ENCODE measurements around the gene SETD3.

Gene SETD3

GRCh38 chr14:99441918-99442317 lies 38.7 kb downstream of the SETD3 start:
- TF ChIP-seq YY1 (IDR thresholded peaks at IDR 0.05; ENCODE audit: low read depth) (no peak), TCF12 (IDR thresholded peaks at IDR 0.05; ENCODE audit: low read depth) (no peak), ZBTB7A (IDR thresholded peaks at IDR 0.05; ENCODE audit: low read depth) (no peak), EGR1 (IDR thresholded peaks at IDR 0.05) (no peak), MAX (IDR thresholded peaks at IDR 0.05) (no peak), TAF1 (IDR thresholded peaks at IDR 0.05; ENCODE audit: low read depth) (no peak), RAD21 (IDR thresholded peaks at IDR 0.05; ENCODE audit: low read depth) (no peak), CEBPB (IDR thresholded peaks at IDR 0.05) (no peak)

- TF ChIP-seq MAX (IDR thresholded peaks at IDR 0.05) (no peak), TEAD4 (IDR thresholded peaks at IDR 0.05) (no peak), CREB1 (IDR thresholded peaks at IDR 0.05; ENCODE audit: low read depth) (no peak), TAF1 (IDR thresholded peaks at IDR 0.05; ENCODE audit: low read depth) (no peak), EP300 (IDR thresholded peaks at IDR 0.05; ENCODE audit: borderline replicate concordance) (no peak), ZBTB7A (IDR thresholded peaks at IDR 0.05; ENCODE audit: low read depth) (no peak), USF1 (IDR thresholded peaks at IDR 0.05) (no peak), FOXM1 (IDR thresholded peaks at IDR 0.05; ENCODE audit: borderline replicate concordance, low read depth) (no peak), NFIC (IDR thresholded peaks at IDR 0.05) (no peak), RAD21 (IDR thresholded peaks at IDR 0.05; ENCODE audit: low read depth) (no peak)
Measured at GRCh38 chr14:99441157-99441870, 39.3 kb downstream of the SETD3 start.

DNA sequence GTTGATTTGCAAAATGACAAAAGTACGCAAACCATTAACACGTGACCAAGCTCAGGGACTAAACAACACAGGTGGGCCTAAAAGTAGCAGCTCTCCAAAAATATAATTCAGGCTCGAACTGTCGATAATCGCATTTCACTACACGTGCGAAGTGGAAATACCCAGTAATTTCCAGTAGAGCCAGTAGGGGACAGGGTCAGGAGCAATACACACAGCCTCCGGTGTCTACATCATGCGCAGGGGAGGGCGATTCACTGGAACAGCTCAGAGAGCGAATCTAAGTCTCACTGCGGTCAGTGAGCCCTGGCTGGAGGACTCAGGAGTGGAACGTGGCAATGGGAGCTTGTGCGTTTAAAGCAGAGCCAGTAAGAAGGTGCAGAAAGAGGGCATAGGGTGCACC lies 40.4 kb downstream of the SETD3 start:
- no peak for TF ChIP-seq EP300 (IDR thresholded peaks at IDR 0.05; ENCODE audit: borderline replicate concordance)
- no peak for TF ChIP-seq NFIC (IDR thresholded peaks at IDR 0.05)
- no peak for TF ChIP-seq USF1 (IDR thresholded peaks at IDR 0.05)
- TF ChIP-seq CEBPB (IDR thresholded peaks at IDR 0.05) = no peak
- no peak for TF ChIP-seq TEAD4 (IDR thresholded peaks at IDR 0.05)

DNA sequence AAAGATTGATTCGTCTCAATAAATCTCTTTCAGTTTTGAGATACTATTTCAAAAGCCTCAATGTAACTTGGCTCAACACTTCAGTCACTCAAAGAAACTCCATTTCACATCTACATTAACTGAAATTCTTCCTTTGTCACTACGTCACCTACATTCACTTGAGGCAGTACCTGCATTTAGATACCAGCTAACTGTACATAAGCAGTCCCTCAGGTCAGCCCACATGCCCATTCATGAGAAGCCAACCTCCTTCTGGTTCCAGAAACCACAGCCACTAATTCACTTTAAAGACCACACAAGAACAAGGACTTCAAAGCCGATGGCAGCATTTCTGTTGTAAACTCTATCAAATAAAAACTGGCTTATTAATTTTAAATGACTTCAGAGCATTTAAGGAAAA lies 43.0 kb downstream of the SETD3 start:
- no peak for TF ChIP-seq USF1 (IDR thresholded peaks at IDR 0.05)
- TF ChIP-seq, protein P1, sequence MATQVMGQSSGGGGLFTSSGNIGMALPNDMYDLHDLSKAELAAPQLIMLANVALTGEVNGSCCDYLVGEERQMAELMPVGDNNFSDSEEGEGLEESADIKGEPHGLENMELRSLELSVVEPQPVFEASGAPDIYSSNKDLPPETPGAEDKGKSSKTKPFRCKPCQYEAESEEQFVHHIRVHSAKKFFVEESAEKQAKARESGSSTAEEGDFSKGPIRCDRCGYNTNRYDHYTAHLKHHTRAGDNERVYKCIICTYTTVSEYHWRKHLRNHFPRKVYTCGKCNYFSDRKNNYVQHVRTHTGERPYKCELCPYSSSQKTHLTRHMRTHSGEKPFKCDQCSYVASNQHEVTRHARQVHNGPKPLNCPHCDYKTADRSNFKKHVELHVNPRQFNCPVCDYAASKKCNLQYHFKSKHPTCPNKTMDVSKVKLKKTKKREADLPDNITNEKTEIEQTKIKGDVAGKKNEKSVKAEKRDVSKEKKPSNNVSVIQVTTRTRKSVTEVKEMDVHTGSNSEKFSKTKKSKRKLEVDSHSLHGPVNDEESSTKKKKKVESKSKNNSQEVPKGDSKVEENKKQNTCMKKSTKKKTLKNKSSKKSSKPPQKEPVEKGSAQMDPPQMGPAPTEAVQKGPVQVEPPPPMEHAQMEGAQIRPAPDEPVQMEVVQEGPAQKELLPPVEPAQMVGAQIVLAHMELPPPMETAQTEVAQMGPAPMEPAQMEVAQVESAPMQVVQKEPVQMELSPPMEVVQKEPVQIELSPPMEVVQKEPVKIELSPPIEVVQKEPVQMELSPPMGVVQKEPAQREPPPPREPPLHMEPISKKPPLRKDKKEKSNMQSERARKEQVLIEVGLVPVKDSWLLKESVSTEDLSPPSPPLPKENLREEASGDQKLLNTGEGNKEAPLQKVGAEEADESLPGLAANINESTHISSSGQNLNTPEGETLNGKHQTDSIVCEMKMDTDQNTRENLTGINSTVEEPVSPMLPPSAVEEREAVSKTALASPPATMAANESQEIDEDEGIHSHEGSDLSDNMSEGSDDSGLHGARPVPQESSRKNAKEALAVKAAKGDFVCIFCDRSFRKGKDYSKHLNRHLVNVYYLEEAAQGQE (IDR thresholded peaks at IDR 0.05; ENCODE audit: low read depth) = no peak
- TF ChIP-seq CREB1 (IDR thresholded peaks at IDR 0.05; ENCODE audit: low read depth) = no peak
- no peak for TF ChIP-seq NFIC (IDR thresholded peaks at IDR 0.05)
- no peak for TF ChIP-seq MAX (IDR thresholded peaks at IDR 0.05)
- TF ChIP-seq YY1 (IDR thresholded peaks at IDR 0.05; ENCODE audit: low read depth) = no peak

DNA sequence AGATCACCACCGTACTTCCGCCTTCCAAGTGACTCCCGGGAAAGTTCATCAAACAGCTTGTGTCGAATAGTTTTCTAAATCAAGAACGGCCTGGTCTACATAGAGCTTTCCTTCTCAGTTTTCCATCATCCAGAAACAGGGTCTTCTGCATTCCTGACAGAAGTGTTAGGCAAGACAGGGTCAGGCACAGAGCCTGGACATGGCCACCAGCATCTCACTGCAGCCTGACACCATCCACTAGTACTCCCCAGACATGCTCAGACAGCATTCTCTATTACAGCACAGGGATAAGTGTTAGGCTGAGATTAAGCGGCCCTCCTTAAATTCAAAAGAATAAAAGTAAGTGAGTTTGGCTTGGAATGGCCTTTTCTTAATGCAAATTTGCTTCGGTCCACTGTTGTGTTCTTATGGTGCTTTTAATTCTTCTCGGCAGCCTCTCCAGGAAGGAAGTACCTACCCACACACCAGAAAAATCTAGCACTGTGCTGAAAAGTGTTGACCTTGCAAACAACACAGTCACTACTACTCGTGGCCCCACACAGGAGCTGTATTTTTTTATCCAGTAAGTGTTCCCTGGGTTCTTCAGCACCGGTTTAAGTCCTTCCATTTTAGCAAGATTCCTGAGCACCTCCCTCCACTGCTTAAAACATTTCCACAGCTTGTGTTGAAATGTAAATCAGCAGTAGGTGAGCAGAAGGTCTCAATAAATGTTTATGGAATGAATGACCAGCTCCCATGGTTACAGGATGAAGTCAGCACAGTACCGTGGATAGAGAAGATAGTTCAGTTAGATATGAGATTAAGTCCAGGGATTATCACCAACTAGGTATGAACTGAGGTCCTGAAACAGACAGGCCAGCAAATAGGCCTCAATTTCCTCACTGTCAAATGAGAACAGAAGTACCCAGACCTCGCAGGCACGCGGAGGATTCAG lies 44.1 kb downstream of the SETD3 start:
- TF ChIP-seq CREB1 (IDR thresholded peaks at IDR 0.05; ENCODE audit: low read depth) = no peak
- no peak for TF ChIP-seq USF1 (IDR thresholded peaks at IDR 0.05)
- no peak for TF ChIP-seq EGR1 (IDR thresholded peaks at IDR 0.05)
- no peak for TF ChIP-seq YY1 (IDR thresholded peaks at IDR 0.05; ENCODE audit: low read depth)
- no peak for TF ChIP-seq MAX (IDR thresholded peaks at IDR 0.05)
- no peak for TF ChIP-seq TCF12 (IDR thresholded peaks at IDR 0.05; ENCODE audit: low read depth)
- no peak for TF ChIP-seq CEBPB (IDR thresholded peaks at IDR 0.05)
- no peak for TF ChIP-seq FOXM1 (IDR thresholded peaks at IDR 0.05; ENCODE audit: borderline replicate concordance, low read depth)
- no peak for TF ChIP-seq NFIC (IDR thresholded peaks at IDR 0.05)

DNA sequence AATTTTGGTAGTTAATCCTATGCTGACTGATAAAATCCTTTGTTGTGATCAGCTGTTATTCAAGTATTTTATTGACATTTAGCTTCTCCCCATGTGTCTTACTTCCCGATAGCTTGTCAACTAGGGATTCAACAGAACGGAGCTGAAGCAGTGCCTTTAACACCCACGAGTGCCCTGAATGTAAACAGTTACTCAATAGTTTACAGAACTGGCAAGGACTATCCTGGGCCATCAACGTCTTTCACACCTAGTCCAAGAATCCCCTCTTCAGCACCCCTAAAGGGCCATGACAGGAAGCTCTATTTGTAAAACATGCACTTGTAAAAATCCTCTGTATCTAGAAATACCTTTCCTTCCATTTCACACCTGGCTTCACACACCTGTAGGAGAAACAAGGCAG lies 45.3 kb downstream of the SETD3 start:
- TF ChIP-seq USF1 (IDR thresholded peaks at IDR 0.05) = no peak
- no peak for TF ChIP-seq TCF12 (IDR thresholded peaks at IDR 0.05; ENCODE audit: low read depth)
- TF ChIP-seq EGR1 (IDR thresholded peaks at IDR 0.05) = no peak
- no peak for TF ChIP-seq FOXM1 (IDR thresholded peaks at IDR 0.05; ENCODE audit: borderline replicate concordance, low read depth)
- TF ChIP-seq ZBTB7A (IDR thresholded peaks at IDR 0.05; ENCODE audit: low read depth) = no peak
- no peak for TF ChIP-seq EP300 (IDR thresholded peaks at IDR 0.05; ENCODE audit: borderline replicate concordance)
- no peak for TF ChIP-seq YY1 (IDR thresholded peaks at IDR 0.05; ENCODE audit: low read depth)
- no peak for TF ChIP-seq TEAD4 (IDR thresholded peaks at IDR 0.05)
- no peak for TF ChIP-seq CREB1 (IDR thresholded peaks at IDR 0.05; ENCODE audit: low read depth)
- no peak for TF ChIP-seq RAD21 (IDR thresholded peaks at IDR 0.05; ENCODE audit: low read depth)
- no peak for TF ChIP-seq NFIC (IDR thresholded peaks at IDR 0.05)
- TF ChIP-seq TAF1 (IDR thresholded peaks at IDR 0.05; ENCODE audit: low read depth) = no peak

All from Ishikawa (cell line).